HepG2 (cell line): ENCODE data around the gene CTDP1.

Experiments
- AFF4 ChIP-seq: sonication (generic); formaldehyde crosslinking; IDR thresholded peaks from 2 replicates; pipeline ENCODE4 v1.4.0; 2020; ENCODE audit warnings: missing genetic modification reagents
- NFRKB ChIP-seq: fragments of 450-650 bp; IDR thresholded peaks from 2 replicates; pipeline ENCODE4 v1.6.1; 2017
- RFX3 ChIP-seq: IDR thresholded peaks from 2 replicates; pipeline ENCODE4 v1.6.1; 2016; ENCODE audit warnings: missing biosample characterization, missing genetic modification reagents
- RXRA ChIP-seq: sonication (generic); formaldehyde crosslinking; IDR thresholded peaks from 2 replicates; pipeline ENCODE4 v1.5.1; 2020; ENCODE audit warnings: missing genetic modification reagents
- SMAD1 ChIP-seq: sonication (generic); formaldehyde crosslinking; IDR thresholded peaks from 2 replicates; pipeline ENCODE4 v1.4.0; 2020; ENCODE audit warnings: missing genetic modification reagents, low read depth, mild to moderate bottlenecking, borderline replicate concordance
- SNAPC2 ChIP-seq: sonication (generic); formaldehyde crosslinking; IDR thresholded peaks from 2 replicates; pipeline ENCODE4 v1.8.1; 2022; ENCODE audit warnings: mild to moderate bottlenecking, missing genetic modification reagents
- TEF ChIP-seq: sonication (generic); formaldehyde crosslinking; IDR thresholded peaks from 2 replicates; pipeline ENCODE4 v1.5.0; 2020; ENCODE audit warnings: missing genetic modification reagents
- TF ChIP-seq, protein P1 (sequence below): sonication (generic); formaldehyde crosslinking; IDR thresholded peaks from 2 replicates; pipeline ENCODE4 v1.4.0; 2020; ENCODE audit warnings: missing genetic modification reagents

DNA sequence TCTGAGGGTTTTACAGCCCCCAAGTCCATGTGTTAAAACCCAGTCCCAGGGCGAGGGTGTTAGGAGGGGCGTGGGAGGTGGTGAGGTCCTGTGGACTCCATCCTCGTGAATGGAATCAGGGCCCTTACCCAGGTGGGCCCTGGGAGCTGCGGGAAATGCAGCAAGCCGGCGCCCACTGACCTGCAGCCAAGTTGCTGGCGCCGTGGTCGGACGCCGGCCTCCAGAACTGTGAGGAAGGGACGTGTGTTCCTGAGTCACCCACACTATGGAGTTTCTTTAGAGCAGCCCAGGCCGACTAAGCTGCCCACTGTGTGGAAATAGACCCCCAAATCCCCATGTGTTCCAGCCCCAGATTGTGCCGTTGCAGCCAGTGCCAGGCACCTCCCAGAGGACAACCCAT is 26.4 kb downstream of the CTDP1 start:
- TF ChIP-seq RFX3 (CRISPR knock-in tag) (no peak), AFF4 (CRISPR knock-in tag) (no peak), NFRKB (no peak), SNAPC2 (CRISPR knock-in tag) (no peak), RXRA (CRISPR knock-in tag) (no peak), SMAD1 (CRISPR knock-in tag) (no peak), TEF (CRISPR knock-in tag) (no peak)
- TF ChIP-seq, protein P1, sequence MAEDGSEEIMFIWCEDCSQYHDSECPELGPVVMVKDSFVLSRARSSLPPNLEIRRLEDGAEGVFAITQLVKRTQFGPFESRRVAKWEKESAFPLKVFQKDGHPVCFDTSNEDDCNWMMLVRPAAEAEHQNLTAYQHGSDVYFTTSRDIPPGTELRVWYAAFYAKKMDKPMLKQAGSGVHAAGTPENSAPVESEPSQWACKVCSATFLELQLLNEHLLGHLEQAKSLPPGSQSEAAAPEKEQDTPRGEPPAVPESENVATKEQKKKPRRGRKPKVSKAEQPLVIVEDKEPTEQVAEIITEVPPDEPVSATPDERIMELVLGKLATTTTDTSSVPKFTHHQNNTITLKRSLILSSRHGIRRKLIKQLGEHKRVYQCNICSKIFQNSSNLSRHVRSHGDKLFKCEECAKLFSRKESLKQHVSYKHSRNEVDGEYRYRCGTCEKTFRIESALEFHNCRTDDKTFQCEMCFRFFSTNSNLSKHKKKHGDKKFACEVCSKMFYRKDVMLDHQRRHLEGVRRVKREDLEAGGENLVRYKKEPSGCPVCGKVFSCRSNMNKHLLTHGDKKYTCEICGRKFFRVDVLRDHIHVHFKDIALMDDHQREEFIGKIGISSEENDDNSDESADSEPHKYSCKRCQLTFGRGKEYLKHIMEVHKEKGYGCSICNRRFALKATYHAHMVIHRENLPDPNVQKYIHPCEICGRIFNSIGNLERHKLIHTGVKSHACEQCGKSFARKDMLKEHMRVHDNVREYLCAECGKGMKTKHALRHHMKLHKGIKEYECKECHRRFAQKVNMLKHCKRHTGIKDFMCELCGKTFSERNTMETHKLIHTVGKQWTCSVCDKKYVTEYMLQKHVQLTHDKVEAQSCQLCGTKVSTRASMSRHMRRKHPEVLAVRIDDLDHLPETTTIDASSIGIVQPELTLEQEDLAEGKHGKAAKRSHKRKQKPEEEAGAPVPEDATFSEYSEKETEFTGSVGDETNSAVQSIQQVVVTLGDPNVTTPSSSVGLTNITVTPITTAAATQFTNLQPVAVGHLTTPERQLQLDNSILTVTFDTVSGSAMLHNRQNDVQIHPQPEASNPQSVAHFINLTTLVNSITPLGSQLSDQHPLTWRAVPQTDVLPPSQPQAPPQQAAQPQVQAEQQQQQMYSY (CRISPR knock-in tag), result no peak
